ENCODE measurements around the gene GRIK4. TPM values are rescaled to one million over a fixed set of nuclear protein-coding genes. Genes with fewer than 3 reads are reported as not detected.

GRIK4 gene
- total and polyA plus RNA-seq, 7 donors = 0.04 to 0.11 (median 0.04) TPM; not detected in 4

DNA sequence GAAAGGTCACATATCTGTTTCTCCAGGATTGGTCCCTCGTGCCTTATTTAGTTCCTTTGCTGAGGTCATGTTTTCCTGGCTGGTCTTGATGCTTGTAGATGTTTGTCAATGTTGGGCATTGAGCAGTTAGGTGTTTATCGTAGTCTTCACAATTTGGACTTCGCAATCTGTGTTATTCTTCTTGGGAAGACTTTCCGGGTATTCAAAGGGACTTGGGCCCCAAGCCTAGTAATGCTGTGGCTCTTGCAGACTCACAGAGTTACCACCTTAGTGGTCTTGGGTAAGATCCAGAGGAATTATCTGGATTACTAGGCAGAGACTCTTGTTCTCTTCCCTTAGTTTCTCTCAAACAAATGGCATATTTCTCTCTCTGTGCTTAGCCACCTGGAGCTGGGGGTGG, 223.5 kb downstream of the GRIK4 start:
- Histone ChIP-seq H3K4me3 (no peak overlapping the region), H3K27ac (no peak overlapping the region), H3K27me3 (ENCODE audit: insufficient read depth in 3 of 3, low read length in 2 of 3) (no peaks in the 10 kb centered on the region), H3K4me1 (no peaks in the 10 kb centered on the region), H3K36me3 (ENCODE audit: insufficient read depth in 1 of 2, low read depth in 1 of 2) (no peaks in the 10 kb centered on the region), H3K9me3 (no peaks in the 10 kb centered on the region)
- 58 to 76% (median 60%) methylated on average over 4 of the region's 4 CpGs for WGBS, 3 donors
- ATAC-seq (no peak), DNase-seq (no peak)
- TF ChIP-seq, protein P1, sequence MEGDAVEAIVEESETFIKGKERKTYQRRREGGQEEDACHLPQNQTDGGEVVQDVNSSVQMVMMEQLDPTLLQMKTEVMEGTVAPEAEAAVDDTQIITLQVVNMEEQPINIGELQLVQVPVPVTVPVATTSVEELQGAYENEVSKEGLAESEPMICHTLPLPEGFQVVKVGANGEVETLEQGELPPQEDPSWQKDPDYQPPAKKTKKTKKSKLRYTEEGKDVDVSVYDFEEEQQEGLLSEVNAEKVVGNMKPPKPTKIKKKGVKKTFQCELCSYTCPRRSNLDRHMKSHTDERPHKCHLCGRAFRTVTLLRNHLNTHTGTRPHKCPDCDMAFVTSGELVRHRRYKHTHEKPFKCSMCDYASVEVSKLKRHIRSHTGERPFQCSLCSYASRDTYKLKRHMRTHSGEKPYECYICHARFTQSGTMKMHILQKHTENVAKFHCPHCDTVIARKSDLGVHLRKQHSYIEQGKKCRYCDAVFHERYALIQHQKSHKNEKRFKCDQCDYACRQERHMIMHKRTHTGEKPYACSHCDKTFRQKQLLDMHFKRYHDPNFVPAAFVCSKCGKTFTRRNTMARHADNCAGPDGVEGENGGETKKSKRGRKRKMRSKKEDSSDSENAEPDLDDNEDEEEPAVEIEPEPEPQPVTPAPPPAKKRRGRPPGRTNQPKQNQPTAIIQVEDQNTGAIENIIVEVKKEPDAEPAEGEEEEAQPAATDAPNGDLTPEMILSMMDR (IDR thresholded peaks at IDR 0.05) = no peak
- intact Hi-C loops (cut with DNase I) = no loop called here

DNA sequence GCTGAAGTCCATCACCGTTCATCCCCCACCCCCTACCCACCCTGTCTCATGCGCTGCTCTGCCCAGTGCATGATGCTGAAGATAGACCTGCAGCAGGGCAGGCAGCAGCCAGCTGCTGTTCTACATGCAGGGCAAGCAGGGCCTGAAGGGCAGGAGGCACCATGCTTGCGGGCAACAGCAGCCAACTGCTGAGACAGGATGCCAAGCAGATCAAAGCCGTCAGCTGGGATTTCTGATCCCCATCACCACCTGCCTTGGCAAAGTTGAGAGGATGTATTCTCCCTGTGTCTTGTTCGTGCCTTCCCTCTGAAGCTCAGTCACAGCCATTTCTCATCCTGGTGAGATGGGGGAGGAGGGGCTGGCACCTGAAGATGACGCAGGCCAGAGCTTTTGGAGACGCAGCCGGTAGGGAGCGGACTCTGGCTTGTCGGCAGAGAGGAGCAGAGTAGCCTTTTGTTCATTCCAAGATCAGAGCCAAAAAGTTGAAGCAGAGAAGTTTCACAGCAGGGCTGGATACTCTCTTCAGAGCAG, 227.0 kb downstream of the GRIK4 start:
- 30 to 39% (median 36%) methylated on average over 10 of the region's 10 CpGs for WGBS, 3 donors

DNA sequence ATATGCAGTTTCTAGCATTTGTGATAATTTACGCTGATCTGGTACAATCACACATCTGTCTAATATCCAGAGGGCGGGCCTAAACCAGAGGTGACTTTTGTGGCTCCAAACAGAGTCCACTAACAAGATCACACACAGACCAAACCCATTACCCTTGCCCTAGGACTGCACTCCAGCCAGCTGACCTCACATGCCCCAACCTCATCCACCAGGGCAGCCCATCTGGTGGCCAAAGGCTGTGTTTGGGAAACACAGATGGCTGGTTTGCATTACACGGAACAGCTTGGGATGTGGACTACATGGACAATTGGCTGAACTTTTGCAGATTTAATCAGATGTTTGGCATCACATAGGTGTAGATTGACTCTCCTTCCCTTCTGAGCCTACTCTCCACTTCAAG, 228.2 kb downstream of the GRIK4 start:
- no peaks in the 10 kb centered on the region for H3K4me1 ChIP-seq
- TF ChIP-seq, protein P1 (IDR thresholded peaks at IDR 0.05) = no peak
- H3K27me3 ChIP-seq (ENCODE audit: insufficient read depth in 3 of 3, low read length in 2 of 3) = peaks cover 0 to under 1% (median 0%) of the 10 kb centered on the region in 3 donors
- no peaks in the 10 kb centered on the region for H3K9me3 ChIP-seq
- WGBS, 3 donors = 54 to 58% (median 58%) methylated on average over 3 of the region's 3 CpGs
- intact Hi-C loops (cut with DNase I) = no loop called here
- H3K36me3 ChIP-seq (ENCODE audit: insufficient read depth in 1 of 2, low read depth in 1 of 2) = no peaks in the 10 kb centered on the region
- no peak overlapping the region for H3K27ac ChIP-seq
- no peak for DNase-seq
- no peak overlapping the region for H3K4me3 ChIP-seq
- no peak for ATAC-seq

More for the DNA sequence above, 227.0 kb downstream of the GRIK4 start:
- Histone ChIP-seq H3K4me3 (no peak overlapping the region), H3K27ac (no peak overlapping the region), H3K4me1 (no peaks in the 10 kb centered on the region), H3K27me3 (ENCODE audit: insufficient read depth in 3 of 3, low read length in 2 of 3) (no peaks in the 10 kb centered on the region), H3K36me3 (ENCODE audit: insufficient read depth in 1 of 2, low read depth in 1 of 2) (no peaks in the 10 kb centered on the region), H3K9me3 (no peaks in the 10 kb centered on the region)
- peak in 1 of 4 donors; percentile 35 for ATAC-seq
- intact Hi-C loops (cut with DNase I) = no loop called here
- TF ChIP-seq, protein P1 (IDR thresholded peaks at IDR 0.05) = no peak
- DNase-seq = no peak

DNA sequence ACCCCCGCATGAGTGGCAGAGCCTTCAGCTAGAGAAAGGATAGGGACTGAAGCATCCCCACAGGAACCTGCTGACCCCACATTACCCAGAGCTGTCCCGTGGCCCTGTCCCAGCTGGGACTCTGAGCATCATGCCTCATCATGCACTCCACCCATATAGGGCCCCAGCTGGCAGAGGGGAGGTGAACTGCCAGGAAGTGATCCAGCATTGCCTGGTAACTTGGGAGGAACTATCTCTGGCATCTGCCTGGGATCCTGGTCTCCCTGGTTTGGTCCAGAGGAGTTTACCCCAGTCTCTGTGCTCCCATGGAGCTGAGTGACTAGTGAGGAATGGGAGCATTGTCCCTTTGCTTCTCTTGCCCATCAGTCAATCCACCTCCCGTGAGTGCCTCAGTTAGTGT, 228.8 kb downstream of the GRIK4 start:
- intact Hi-C loops (cut with DNase I) = no loop called here
- no peak for ATAC-seq
- WGBS, 3 donors = 46 to 62% (median 59%) methylated on average over 3 of the region's 3 CpGs

More for the DNA sequence above, 228.8 kb downstream of the GRIK4 start:
- no peak for DNase-seq
- Histone ChIP-seq H3K27ac (no peak overlapping the region), H3K4me1 (no peaks in the 10 kb centered on the region), H3K27me3 (ENCODE audit: insufficient read depth in 3 of 3, low read length in 2 of 3) (peaks cover 0 to 6% (median 0%) of the 10 kb centered on the region in 3 donors), H3K36me3 (ENCODE audit: insufficient read depth in 1 of 2, low read depth in 1 of 2) (no peaks in the 10 kb centered on the region), H3K9me3 (no peaks in the 10 kb centered on the region), H3K4me3 (no peak overlapping the region)
- TF ChIP-seq, protein P1 (IDR thresholded peaks at IDR 0.05) = no peak
